H9 (cell line): ENCODE results near the gene JMJD7. TPM values are rescaled to one million over a fixed set of nuclear protein-coding genes. Genes with fewer than 3 reads are reported as not detected.

Source experiments
- DNase-seq: peaks from one replicate; pipeline ENCODE4 v3.0.0-alpha.2; 2017
- H2AFZ ChIP-seq: one replicate; pipeline ENCODE4 v1.6.1; 2013; ENCODE audit warnings: mild to moderate bottlenecking, low read length, control low read depth, moderate library complexity
- H2AK5ac ChIP-seq: 2 replicates; pipeline ENCODE4 v1.6.1; 2013; ENCODE audit warnings: low read length, control low read depth, mixed read lengths; ENCODE audit not compliant: insufficient read length
- H2BK120ac ChIP-seq: one replicate; pipeline ENCODE4 v1.6.1; 2013; ENCODE audit warnings: low read depth, mild to moderate bottlenecking, low read length, control low read depth, inconsistent platforms; ENCODE audit not compliant: poor library complexity, severe bottlenecking
- H2BK12ac ChIP-seq: 2 replicates; pipeline ENCODE4 v1.6.1; 2013; ENCODE audit warnings: low read length, control low read depth, mixed read lengths, low read depth; ENCODE audit not compliant: insufficient read length
- H2BK15ac ChIP-seq: 2 replicates; pipeline ENCODE4 v1.6.1; 2013; ENCODE audit warnings: low read depth, low read length, control low read depth
- H2BK20ac ChIP-seq: one replicate; pipeline ENCODE4 v1.6.1; 2013; ENCODE audit warnings: low read depth, mild to moderate bottlenecking, low read length, control low read depth, inconsistent platforms; ENCODE audit not compliant: poor library complexity, severe bottlenecking
- H2BK5ac ChIP-seq: 2 replicates; pipeline ENCODE4 v1.6.1; 2013; ENCODE audit warnings: low read length, control low read depth, mixed read lengths; ENCODE audit not compliant: insufficient read length
- H3K14ac ChIP-seq: 2 replicates; pipeline ENCODE4 v1.6.1; 2013; ENCODE audit warnings: low read length, control low read depth; ENCODE audit not compliant: insufficient read depth
- H3K18ac ChIP-seq: 2 replicates; pipeline ENCODE4 v1.6.1; 2013; ENCODE audit warnings: low read depth, mild to moderate bottlenecking, mixed read lengths, low read length, control low read depth; ENCODE audit not compliant: insufficient read length
- H3K23ac ChIP-seq: 2 replicates; pipeline ENCODE4 v1.6.1; 2013; ENCODE audit warnings: low read length, control low read depth, mixed read lengths, low read depth; ENCODE audit not compliant: insufficient read length
- H3K23me2 ChIP-seq: 2 replicates; pipeline ENCODE4 v1.6.1; 2013; ENCODE audit warnings: low read depth, mild to moderate bottlenecking, mixed read lengths, low read length, control low read depth; ENCODE audit not compliant: insufficient read length, poor library complexity, severe bottlenecking
- H3K27ac ChIP-seq: 2 replicates; pipeline ENCODE4 v1.5.1; 2013; ENCODE audit warnings: low read length, control low read depth, mixed read lengths, low read depth; ENCODE audit not compliant: insufficient read length
- H3K27me3 ChIP-seq: 2 replicates; pipeline ENCODE4 v1.6.1; 2013; ENCODE audit warnings: low read length, control low read depth, inconsistent platforms; ENCODE audit not compliant: insufficient read depth
- H3K4ac ChIP-seq: 2 replicates; pipeline ENCODE4 v1.6.1; 2013; ENCODE audit warnings: low read depth, mild to moderate bottlenecking, control low read depth, inconsistent platforms, low read length, moderate library complexity
- H3K4me1 ChIP-seq: 2 replicates; pipeline ENCODE4 v1.6.1; 2013; ENCODE audit warnings: low read length, control low read depth, inconsistent platforms; ENCODE audit not compliant: insufficient read depth
- H3K4me2 ChIP-seq: 2 replicates; pipeline ENCODE4 v1.6.1; 2013; ENCODE audit warnings: low read length, control low read depth, mixed read lengths; ENCODE audit not compliant: insufficient read length, insufficient read depth
- H3K56ac ChIP-seq: 2 replicates; pipeline ENCODE4 v1.6.1; 2013; ENCODE audit warnings: low read depth, mild to moderate bottlenecking, mixed read lengths, low read length, control low read depth; ENCODE audit not compliant: insufficient read length
- H3K79me1 ChIP-seq: 2 replicates; pipeline ENCODE4 v1.6.1; 2013; ENCODE audit warnings: low read depth, mild to moderate bottlenecking, moderate library complexity, low read length, control low read depth, inconsistent platforms; ENCODE audit not compliant: insufficient read depth, poor library complexity, severe bottlenecking
- H3K79me2 ChIP-seq: 2 replicates; pipeline ENCODE4 v1.6.1; 2013; ENCODE audit warnings: low read length, control low read depth, inconsistent platforms; ENCODE audit not compliant: insufficient read depth
- H3K9ac ChIP-seq: 2 replicates; pipeline ENCODE4 v1.6.1; 2013; ENCODE audit warnings: low read length, control low read depth, mixed read lengths; ENCODE audit not compliant: insufficient read length; ENCODE audit errors: extremely low read depth
- H3K9me3 ChIP-seq: one replicate; pipeline ENCODE4 v1.6.1; 2013; ENCODE audit warnings: low read depth, low read length, inconsistent platforms; ENCODE audit not compliant: control insufficient read depth
- H3T11ph ChIP-seq: one replicate; pipeline ENCODE4 v1.6.1; 2013; ENCODE audit warnings: mild to moderate bottlenecking, low read length, control low read depth, inconsistent platforms
- H4K20me1 ChIP-seq: one replicate; pipeline ENCODE4 v1.6.1; 2013; ENCODE audit not compliant: control insufficient read depth, insufficient read length, insufficient read depth
- H4K5ac ChIP-seq: 2 replicates; pipeline ENCODE4 v1.6.1; 2013; ENCODE audit warnings: low read depth, mild to moderate bottlenecking, mixed read lengths, low read length, control low read depth; ENCODE audit not compliant: insufficient read length
- H4K8ac ChIP-seq: replicated peaks from 2 replicates; pipeline ENCODE4 v1.6.1; 2013; ENCODE audit warnings: low read length, control low read depth, mixed read lengths, low read depth; ENCODE audit not compliant: insufficient read length
- H4K91ac ChIP-seq: 2 replicates; pipeline ENCODE4 v1.6.1; 2013; ENCODE audit warnings: low read depth, mild to moderate bottlenecking, moderate library complexity, mixed read lengths, low read length, control low read depth; ENCODE audit not compliant: insufficient read length
- H3K27ac Mint-ChIP-seq, 3 experiments: 2 replicates in 2 of 3; 3 replicates in 1 of 3; pipeline ENCODE4 v1.8.0; 2020 to 2021; ENCODE audit warnings: mixed read lengths in 3 of 3, mild to moderate bottlenecking in 1 of 3, moderate library complexity in 1 of 3
- H3K27me3 Mint-ChIP-seq: 2 replicates; pipeline ENCODE4 v1.8.0; 2021; ENCODE audit warnings: low read depth, mild to moderate bottlenecking, moderate library complexity, mixed read lengths
- H3K36me3 Mint-ChIP-seq, 3 experiments: 2 replicates in 2 of 3; 3 replicates in 1 of 3; pipeline ENCODE4 v1.8.0; 2020 to 2021; ENCODE audit warnings: low read depth in 3 of 3, mixed read lengths in 3 of 3; ENCODE audit not compliant: insufficient read depth in 1 of 3
- H3K4me1 Mint-ChIP-seq, 2 experiments: 2 replicates each; pipeline ENCODE4 v1.8.0; 2020; ENCODE audit warnings: mixed read lengths in 2 of 2
- H3K4me3 Mint-ChIP-seq, 2 experiments: 2 replicates in 1 of 2; 3 replicates in 1 of 2; pipeline ENCODE4 v1.8.0; 2020 to 2021; ENCODE audit warnings: mild to moderate bottlenecking in 2 of 2, mixed read lengths in 2 of 2, moderate library complexity in 1 of 2
- H3K9me3 Mint-ChIP-seq, 2 experiments: 2 replicates in 1 of 2; 3 replicates in 1 of 2; pipeline ENCODE4 v1.8.0; 2020; ENCODE audit warnings: mild to moderate bottlenecking in 2 of 2, mixed read lengths in 2 of 2, moderate library complexity in 1 of 2
- CTCF ChIP-seq: fragments of 200-600 bp; sonication (generic); conservative IDR thresholded peaks from 3 replicates; pipeline ENCODE4 v1.8.0; 2021; ENCODE audit warnings: antibody characterized with exemption, mild to moderate bottlenecking
- WGBS: extraction: QIAGEN DNeasy Blood & Tissue Kit; methylation state at CpG from one replicate; pipeline ENCODE4 v1.1.7; 2013; ENCODE audit warnings: missing lambda C conversion rate, low lambda C conversion rate, mixed read lengths; ENCODE audit not compliant: insufficient read length; ENCODE audit errors: extremely low coverage; 5-methylcytosine and 5-hydroxymethylcytosine counted together
- total RNA-seq: library from RNA; stranded (reverse); gene quantifications from 2 replicates; pipeline ENCODE4 v1.2.1, GENCODE V29; 2021

Gene JMJD7
- total RNA-seq, 1 experiment from 2014 or later: 13.3 TPM

- no peak overlapping the region for H2AK5ac ChIP-seq
- H4K91ac ChIP-seq: no peak overlapping the region
- no peak overlapping the region for H4K5ac ChIP-seq
- no peak overlapping the region for H3K14ac ChIP-seq
- no peaks in the 10 kb centered on the region for H4K20me1 ChIP-seq
- H2BK5ac ChIP-seq: no peak overlapping the region
- Mint-ChIP-seq H3K9me3 (no peaks in the 10 kb centered on the region), H3K27me3 (peaks cover 3% of the 10 kb centered on the region), H3K36me3 (peaks cover 3 to 25% (median 21%) of the 10 kb centered on the region in 3 experiments; a peak in 6 of 7 replicates), H3K27ac (no peak overlapping the region), H3K4me3 (no peak overlapping the region), H3K4me1 (0 out of 4 replicates have a peak, but pooled peaks cover 0 to 5% of the 10 kb centered on the region in 2 experiments)
- no peaks in the 10 kb centered on the region for H3K4me1 ChIP-seq
- no peak overlapping the region for H2BK15ac ChIP-seq
- H3K18ac ChIP-seq: no peak overlapping the region
- no peak overlapping the region for H2BK12ac ChIP-seq
- H3K4ac ChIP-seq: no peak overlapping the region
- no peak overlapping the region for H4K8ac ChIP-seq
- no peak overlapping the region for H3K4me2 ChIP-seq
- no peak overlapping the region for H2BK120ac ChIP-seq
- H3K23me2 ChIP-seq: peaks cover 3% of the 10 kb centered on the region
- H3K79me2 ChIP-seq: no peaks in the 10 kb centered on the region
- H2AFZ ChIP-seq: no peak overlapping the region
- H3K9ac ChIP-seq: no peak overlapping the region
- H3K27ac ChIP-seq: no peak overlapping the region
- H2BK20ac ChIP-seq: no peak overlapping the region
- no peaks in the 10 kb centered on the region for H3K79me1 ChIP-seq
- no CpG with 5 or more reads among the region's 10 CpGs for WGBS
- no peak overlapping the region for H3K23ac ChIP-seq
- no peak overlapping the region for H3K56ac ChIP-seq
- no peak overlapping the region for H3T11ph ChIP-seq
- TF ChIP-seq CTCF: no peak
- H3K9me3 ChIP-seq: no peaks in the 10 kb centered on the region
- no peak for DNase-seq
- no peaks in the 10 kb centered on the region for H3K27me3 ChIP-seq
These were observed 20.7 kb downstream of the JMJD7 start for GRCh38 chr15:41848631-41849030.
